Measurements from ENCODE around the gene GNS. TPM values are rescaled to one million over a fixed set of nuclear protein-coding genes. Genes with fewer than 3 reads are reported as not detected.
"Not testable (repeated sequence)": the region's sequence is repeated elsewhere in the genome, so short reads cannot be mapped to it uniquely, and the experiment has no call there.

The GNS gene
- polyA plus RNA-seq, 10 donors = 59.9 to 82.5 (median 77.0) TPM

DNA sequence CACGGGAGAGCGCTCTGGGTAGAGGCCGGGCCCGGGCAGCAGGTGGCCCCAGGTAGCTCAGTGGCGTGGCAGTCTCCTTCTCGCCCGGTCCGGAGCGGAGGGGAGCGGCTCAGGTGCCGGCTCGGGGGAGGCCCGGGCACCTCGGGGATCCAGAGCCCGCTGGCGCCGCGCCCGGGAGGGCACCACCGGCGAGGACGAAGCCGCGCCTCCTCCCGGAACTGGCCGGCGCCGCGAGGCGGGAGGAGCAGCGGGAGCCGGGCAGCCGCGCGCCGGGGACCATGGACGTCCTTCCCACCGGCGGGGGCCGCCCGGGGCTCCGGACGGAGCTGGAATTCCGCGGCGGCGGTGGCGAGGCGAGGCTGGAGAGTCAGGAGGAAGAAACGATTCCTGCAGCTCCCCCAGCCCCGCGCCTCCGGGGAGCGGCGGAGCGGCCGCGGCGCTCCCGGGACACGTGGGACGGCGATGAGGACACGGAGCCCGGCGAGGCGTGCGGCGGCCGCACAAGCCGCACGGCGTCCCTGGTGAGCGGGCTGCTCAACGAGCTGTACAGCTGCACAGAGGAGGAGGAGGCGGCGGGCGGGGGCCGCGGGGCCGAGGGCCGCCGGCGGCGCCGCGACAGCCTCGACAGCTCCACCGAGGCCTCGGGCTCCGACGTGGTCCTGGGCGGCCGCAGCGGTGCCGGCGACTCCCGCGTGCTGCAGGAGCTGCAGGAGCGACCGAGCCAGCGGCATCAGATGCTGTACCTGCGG, 21.5 kb upstream of the GNS start:
- peak in 2 of 3 donors; percentile 27 to 61 for DNase-seq

DNA sequence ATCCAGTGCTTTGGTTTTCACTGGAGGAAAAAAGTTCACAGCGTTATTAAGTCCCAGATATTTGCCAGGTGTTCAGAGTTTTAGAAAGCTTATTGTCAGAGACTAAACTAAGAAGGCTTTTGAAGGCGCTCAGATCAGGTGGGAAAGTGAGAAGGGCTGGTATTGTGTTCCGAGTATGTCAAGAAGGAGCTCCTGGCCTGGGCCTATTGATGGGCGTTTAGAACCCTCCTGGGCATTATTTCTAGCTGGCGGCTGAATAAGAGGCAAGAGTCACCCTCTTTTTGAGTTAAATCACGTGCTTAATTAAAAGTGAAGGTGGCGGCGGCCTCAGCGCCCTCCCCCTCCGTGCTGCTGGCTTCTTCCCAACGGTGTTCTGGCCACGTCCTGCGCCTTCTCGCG, 20.9 kb upstream of the GNS start:
- DNase-seq = peak in 1 of 3 donors; percentile 13

GRCh38 chr12:64779354-64779974, 20.3 kb upstream of the GNS start:
- DNase-seq = no peak

DNA sequence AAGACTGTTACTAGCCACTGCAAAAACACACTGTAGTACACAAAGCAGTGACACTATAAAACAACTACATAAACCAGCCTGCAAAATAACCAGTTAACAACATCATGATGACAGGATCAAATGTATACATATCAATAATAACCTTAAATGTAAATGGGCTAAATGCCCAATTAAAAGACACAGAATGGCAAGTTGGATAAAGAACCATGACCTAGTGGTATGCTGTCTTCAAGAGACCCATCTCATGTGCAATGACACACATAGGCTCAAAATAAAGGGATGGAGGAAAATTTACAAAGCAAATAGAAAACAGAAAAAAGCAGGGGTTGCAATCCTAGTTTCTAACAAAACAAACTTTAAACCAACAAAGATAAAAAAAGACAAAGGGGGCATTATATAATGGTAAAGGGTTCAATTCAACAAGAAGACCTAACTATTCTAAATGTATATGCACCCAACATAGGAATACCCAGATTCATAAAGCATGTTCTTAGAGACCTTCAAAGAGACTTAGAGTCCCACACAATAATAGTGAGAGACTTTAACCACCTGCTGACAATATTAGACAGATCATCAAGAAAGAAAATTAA, 16.0 kb upstream of the GNS start:
- not testable (repeated sequence) for DNase-seq

- DNase-seq = no peak
These were observed 14.2 kb upstream of the GNS start for GRCh38 chr12:64773386-64773785.

- no peak for DNase-seq
These were observed 8.3 kb upstream of the GNS start for GRCh38 chr12:64767495-64767894.

- DNase-seq = no peak
These were observed 1.8 kb upstream of the GNS start for GRCh38 chr12:64760808-64761573.

GRCh38 chr12:64757771-64758170, 1.4 kb downstream of the GNS start:
- peak in 1 of 3 donors; percentile 13 for DNase-seq

DNA sequence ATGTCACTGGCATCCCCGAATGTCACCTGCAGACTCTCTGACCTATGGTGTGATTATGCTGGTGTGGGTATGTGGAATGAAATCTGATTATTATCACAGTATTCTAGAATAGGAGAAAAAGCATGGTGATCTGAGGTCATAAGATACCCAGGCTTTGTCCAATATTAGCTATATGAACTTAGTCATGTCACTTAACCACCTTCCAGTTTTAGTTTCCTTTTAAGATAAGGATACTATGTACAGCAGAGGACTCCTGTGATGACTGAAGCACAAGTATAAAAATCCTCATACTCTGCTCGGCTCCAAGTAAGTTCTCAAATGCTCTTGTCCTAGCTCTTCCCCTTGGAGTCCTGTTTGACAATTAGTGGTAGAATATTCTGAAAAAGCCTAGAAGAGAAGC, 2.8 kb downstream of the GNS start:
- DNase-seq = no peak

DNA sequence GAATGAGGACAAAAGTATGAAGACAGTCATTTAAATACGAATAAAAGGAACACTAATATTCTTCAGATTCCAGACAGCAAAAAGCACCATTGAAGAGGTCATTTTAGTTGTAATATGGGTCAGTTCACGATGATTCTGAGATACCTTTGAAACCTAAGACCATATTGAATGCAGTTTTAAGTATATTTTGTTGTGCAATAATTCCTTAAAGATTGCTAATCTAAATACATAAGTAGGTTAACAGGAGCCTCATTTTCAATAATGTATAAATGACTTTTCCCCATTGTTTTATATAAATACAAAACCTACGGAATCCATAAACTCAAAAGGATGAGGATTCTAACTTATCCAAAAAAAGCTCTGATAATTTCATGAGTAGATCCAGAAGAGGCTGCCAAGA, 5.8 kb downstream of the GNS start:
- DNase-seq = no peak

DNA sequence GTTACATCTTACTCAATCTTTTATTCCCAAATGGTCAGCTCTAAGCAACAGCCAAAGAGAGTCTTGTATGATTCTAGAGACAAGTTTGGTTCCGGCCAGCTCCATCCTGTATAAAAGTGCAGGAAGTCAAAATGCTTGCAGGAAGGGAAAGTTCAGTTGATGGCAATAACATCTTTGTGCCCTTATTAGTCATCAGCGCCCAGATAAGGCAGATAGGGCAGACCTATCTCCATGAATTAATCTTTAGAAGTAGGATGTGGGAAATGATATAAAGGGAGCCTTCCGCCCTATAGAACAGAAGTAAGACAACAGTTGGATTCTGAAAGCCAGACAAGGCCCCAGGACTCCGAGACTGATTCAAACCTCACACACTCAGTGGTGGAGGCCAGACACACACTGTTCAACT, 6.4 kb downstream of the GNS start:
- DNase-seq = peak in 2 of 3 donors; percentile 20 to 54

DNA sequence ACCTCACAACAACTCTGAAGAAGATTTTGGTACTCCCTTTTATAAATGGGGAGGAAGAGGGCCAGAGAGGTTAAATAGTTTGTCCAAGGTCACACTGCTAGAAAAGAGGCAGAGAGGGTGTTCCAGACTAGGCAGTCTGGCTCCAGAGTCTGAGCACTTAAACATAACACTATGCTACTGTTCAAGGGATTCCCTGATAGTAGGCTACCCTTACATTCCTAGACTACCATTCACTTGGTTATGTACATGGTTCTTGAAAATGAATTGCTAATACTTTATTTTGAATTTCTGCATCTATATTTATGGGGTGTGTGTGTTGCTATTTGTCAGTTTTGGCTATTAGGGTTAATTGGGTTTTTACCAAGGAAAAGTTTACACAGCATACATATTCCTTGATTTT, 7.2 kb downstream of the GNS start:
- DNase-seq = no peak

DNA sequence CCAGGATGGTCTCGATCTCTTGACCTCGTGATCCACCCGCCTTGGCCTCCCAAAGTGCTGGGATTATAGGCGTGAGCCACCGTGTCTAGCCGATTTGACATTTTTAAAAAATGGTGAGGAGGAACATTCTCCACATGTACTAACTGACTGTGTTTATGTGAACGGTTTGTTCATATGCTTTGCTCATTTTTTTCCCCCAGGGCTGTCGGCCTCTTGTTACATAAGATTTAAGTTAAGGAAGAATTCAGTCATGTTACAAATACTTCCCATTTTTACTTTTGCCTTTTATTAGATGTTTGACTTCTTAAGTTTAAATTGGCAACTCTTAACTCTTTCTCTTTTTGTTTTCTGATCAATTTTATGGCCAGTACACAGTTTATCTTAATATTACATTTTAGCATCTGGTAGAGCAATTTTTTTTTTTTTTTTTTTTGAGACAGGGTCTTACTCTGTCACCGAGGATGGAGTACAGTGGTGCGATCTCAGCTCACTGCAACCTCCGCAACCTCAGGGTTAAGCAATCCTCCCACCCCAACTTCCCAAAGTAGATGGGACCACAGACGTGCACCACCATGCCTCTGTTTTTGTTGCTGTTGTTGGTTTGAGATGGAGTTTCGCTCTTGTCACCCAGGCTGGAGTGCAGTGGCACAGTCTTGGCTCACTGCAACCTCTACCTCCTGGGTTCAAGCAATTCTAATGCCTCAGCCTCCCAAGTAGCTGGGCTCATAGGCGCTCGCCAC, 9.6 kb downstream of the GNS start:
- no peak for DNase-seq

- DNase-seq = no peak
These were observed 11.5 kb downstream of the GNS start for GRCh38 chr12:64747695-64748094.

- no peak for DNase-seq
These were observed 12.5 kb downstream of the GNS start for GRCh38 chr12:64746663-64747062.

DNA sequence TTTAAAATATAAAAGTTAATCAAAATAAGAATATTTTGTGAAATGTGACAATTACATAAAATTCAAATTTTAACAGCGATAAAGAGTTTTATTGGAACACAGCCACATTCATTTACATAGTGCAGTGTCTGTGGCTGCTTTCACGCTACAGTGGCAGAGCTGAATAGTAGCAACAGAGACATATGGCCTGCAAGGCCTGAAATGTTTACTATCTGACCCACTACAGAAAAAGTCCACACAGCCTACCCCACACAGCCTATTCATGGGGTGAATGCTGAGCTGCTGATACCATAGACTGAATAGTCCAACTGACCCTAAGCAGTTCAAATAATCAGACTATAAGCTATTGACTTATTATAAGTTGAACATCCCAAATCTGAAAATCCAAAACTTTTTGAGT, 13.2 kb downstream of the GNS start:
- DNase-seq = no peak

GRCh38 chr12:64745259-64745807, 13.9 kb downstream of the GNS start:
- DNase-seq = no peak

- DNase-seq = no peak
These were observed 14.6 kb downstream of the GNS start for GRCh38 chr12:64744422-64745258.

DNA sequence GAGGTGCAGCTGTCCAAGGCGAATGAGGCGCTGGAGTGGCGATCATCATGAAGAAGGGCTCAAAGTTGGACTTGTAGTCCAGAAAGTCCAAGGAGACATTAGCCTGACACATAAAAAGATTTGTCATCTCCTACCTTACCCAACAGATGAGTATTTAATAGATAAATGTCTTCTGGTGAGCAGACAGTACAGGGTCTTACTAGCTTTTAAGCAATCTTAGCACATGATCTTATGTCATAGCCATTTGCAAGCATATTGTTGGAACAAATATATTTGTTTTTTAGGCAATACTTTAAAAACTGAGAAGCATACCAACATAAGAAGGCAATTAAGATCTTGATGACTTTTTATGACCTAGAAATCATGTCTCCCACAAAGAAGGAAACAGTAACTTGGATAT, 16.0 kb downstream of the GNS start:
- no peak for DNase-seq

- no peak for DNase-seq
These were observed 16.8 kb downstream of the GNS start for GRCh38 chr12:64742416-64742815.

DNA sequence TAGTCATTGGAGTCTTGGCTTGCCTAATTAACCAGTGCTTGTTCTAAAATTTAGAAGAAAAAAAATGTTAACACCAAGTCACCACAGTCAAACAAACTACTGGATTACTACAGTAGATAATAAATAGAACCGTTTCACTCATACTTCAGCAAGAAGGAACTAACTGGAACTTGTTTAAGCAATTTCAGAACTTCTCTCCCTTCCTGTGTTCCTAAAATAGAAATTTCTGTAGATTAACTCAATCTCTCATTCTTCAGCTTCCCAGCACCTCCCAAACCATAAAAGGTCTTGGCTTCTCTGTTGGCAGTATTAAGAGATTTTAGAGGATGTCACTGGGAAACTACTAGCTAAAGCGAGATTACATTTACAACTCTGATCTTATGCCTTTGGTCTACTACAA, 18.6 kb downstream of the GNS start:
- DNase-seq = no peak
